Endothelial cell of umbilical vein (primary cell): ENCODE measurements around the gene MARK2. TPM values are rescaled to one million over a fixed set of nuclear protein-coding genes. Genes with fewer than 3 reads are reported as not detected.
A peak's percentile ranks its signal among the peaks of the same experiment; 100 is the strongest.

Source experiments
- BruUV-seq: library from RNA; stranded (reverse); fragments of 400-500 nt; replicated peaks from 2 replicates; lab custom pipeline; 2021; lab: Mats Ljungman, UMichigan
- CTCF ChIA-PET: fragments of 300-600, 350-600 bp; sonication (Branson Sonifier 250); formaldehyde crosslinking; loops from one replicate; lab custom pipeline; 2021; ENCODE audit warnings: antibody characterized with exemption, inconsistent platforms; lab: Charles Lee
- POLR2A ChIA-PET: fragments of 300-600, 350-600 bp; sonication (Branson Sonifier 250); formaldehyde crosslinking; loops from one replicate; lab custom pipeline; 2021; ENCODE audit warnings: antibody characterized with exemption, inconsistent platforms; lab: Charles Lee
- DNase-seq: peaks from one replicate; pipeline ENCODE4 v3.0.0-alpha.2; 2011; ENCODE audit warnings: low read depth, low spot score
- FAIRE-seq: peaks from 2 replicates; lab custom pipeline; 2011; peaks lifted over from hg19 to GRCh38; lab: Jason Lieb, UNC
- H2AFZ ChIP-seq: 2 replicates; pipeline ENCODE4 v1.6.0; 2012; ENCODE audit warnings: low read depth, low read length, control low read depth, inconsistent platforms
- H3K27ac ChIP-seq: 2 replicates; pipeline ENCODE4 v1.5.1; 2011; ENCODE audit warnings: low read depth, mild to moderate bottlenecking, control low read depth, low read length, moderate library complexity; ENCODE audit not compliant: insufficient read depth
- H3K27me3 ChIP-seq, 2 experiments: 2 replicates each; pipeline versions ENCODE4 v1.6.0 to v1.6.1; 2011; ENCODE audit warnings: low read length in 2 of 2, mixed read lengths in 1 of 2; ENCODE audit not compliant: control insufficient read depth in 2 of 2, insufficient read depth in 2 of 2
- H3K36me3 ChIP-seq, 2 experiments: 2 replicates in 1 of 2; 3 replicates in 1 of 2; pipeline ENCODE4 v1.5.1; 2011; ENCODE audit warnings: low read length in 2 of 2, mild to moderate bottlenecking in 1 of 2, moderate library complexity in 1 of 2; ENCODE audit not compliant: control insufficient read depth in 2 of 2, insufficient read depth in 2 of 2; ENCODE audit errors: extremely low read depth in 1 of 2
- H3K4me1 ChIP-seq: 3 replicates; pipeline ENCODE4 v1.5.1; 2011; ENCODE audit warnings: mild to moderate bottlenecking, low read length; ENCODE audit not compliant: control insufficient read depth, insufficient read depth; ENCODE audit errors: extremely low read depth
- H3K4me2 ChIP-seq: 2 replicates; pipeline ENCODE4 v1.6.1; 2011; ENCODE audit warnings: low read length, control low read depth, mixed read lengths; ENCODE audit not compliant: insufficient read depth
- H3K4me3 ChIP-seq, 3 experiments: fragments of 200-600 bp in 1 of 3; sonication (generic), shearing (Covaris generic) in 1 of 3; replicated peaks in 1 of 3; 2 replicates each; pipeline ENCODE4 v1.5.1; 2011 to 2016; ENCODE audit warnings: control low read depth in 3 of 3, low read length in 3 of 3, mild to moderate bottlenecking in 2 of 3, inconsistent platforms in 1 of 3, low read depth in 1 of 3, moderate library complexity in 1 of 3; ENCODE audit not compliant: insufficient read depth in 1 of 3
- H3K79me2 ChIP-seq: 2 replicates; pipeline ENCODE4 v1.6.0; 2012; ENCODE audit warnings: low read length, inconsistent platforms; ENCODE audit not compliant: control insufficient read depth, insufficient read depth
- H3K9ac ChIP-seq: replicated peaks from 2 replicates; pipeline ENCODE3; 2011; ENCODE audit warnings: low read length, control low read depth; ENCODE audit not compliant: insufficient read depth; ENCODE audit errors: extremely low read depth
- H3K9me1 ChIP-seq: replicated peaks from 3 replicates; pipeline ENCODE4 v1.6.0; 2011; ENCODE audit warnings: mild to moderate bottlenecking, low read length; ENCODE audit not compliant: control insufficient read depth, insufficient read depth; ENCODE audit errors: extremely low read depth
- H3K9me3 ChIP-seq: replicated peaks from 2 replicates; pipeline ENCODE4 v1.5.1; 2012; ENCODE audit warnings: low read length, inconsistent platforms; ENCODE audit not compliant: control insufficient read depth, insufficient read depth
- H4K20me1 ChIP-seq: replicated peaks from 2 replicates; pipeline ENCODE3; 2011; ENCODE audit warnings: mild to moderate bottlenecking, low read length; ENCODE audit not compliant: control insufficient read depth, insufficient read depth; ENCODE audit errors: extremely low read depth
- EZH2 ChIP-seq: IDR thresholded peaks from 2 replicates; pipeline ENCODE4 v1.6.1; 2012; ENCODE audit warnings: borderline replicate concordance, low read depth, mild to moderate bottlenecking, moderate library complexity, low read length, inconsistent platforms; ENCODE audit not compliant: severe bottlenecking
- FOS ChIP-seq: IDR thresholded peaks from 2 replicates; pipeline ENCODE4 v1.6.1; 2011; ENCODE audit warnings: mild to moderate bottlenecking, low read length, moderate library complexity, borderline replicate concordance; ENCODE audit not compliant: insufficient read depth
- GATA2 ChIP-seq: IDR thresholded peaks from 2 replicates; pipeline ENCODE4 v1.7.0; 2011; ENCODE audit warnings: low read depth, mild to moderate bottlenecking, moderate library complexity, mixed read lengths, low read length; ENCODE audit not compliant: insufficient read length, insufficient read depth
- JUN ChIP-seq: IDR thresholded peaks from 2 replicates; pipeline ENCODE4 v1.6.1; 2011; ENCODE audit warnings: borderline replicate concordance, low read depth; ENCODE audit not compliant: insufficient read length, insufficient read depth
- MYC ChIP-seq: IDR thresholded peaks from one replicate; pipeline ENCODE4 v1.6.1; 2011; ENCODE audit warnings: mild to moderate bottlenecking, low read depth, low read length
- POLR2A ChIP-seq: IDR thresholded peaks from 2 replicates; pipeline ENCODE4 v1.6.1; 2012; ENCODE audit warnings: low read depth, mild to moderate bottlenecking, control low read depth, low read length
- POLR2AphosphoS5 ChIP-seq: IDR thresholded peaks from 2 replicates; pipeline ENCODE4 v1.6.1; 2012; ENCODE audit warnings: low read depth, mild to moderate bottlenecking, control low read depth, low read length, moderate library complexity; ENCODE audit not compliant: insufficient read depth
- dilution Hi-C: fragments of 300-500 bp; cut with MboI; formaldehyde crosslinking; loops from one replicate; pipeline ENCODE4 v1.15.0; 2019; ENCODE audit warnings: low sequenced_read_pairs; ENCODE audit not compliant: extremely low pct_ligation_motif_present
- intact Hi-C: fragments of 100-400 bp; cut with micrococcal nuclease; formaldehyde crosslinking; loops from one replicate; pipeline ENCODE4 v1.10.0; 2022
- polyA plus RNA-seq, 4 experiments: library from polyadenylated mRNA; depleted of rRNA in 3 of 4; stranded (reverse) in 3 of 4; unstranded in 1 of 4; fragments of >200 nt; gene quantifications; 2 replicates each; pipeline versions ENCODE4 v1.2.1 to v1.2.3, GENCODE V29; 2011 to 2012; ENCODE audit warnings: missing spikeins in 1 of 4
- total RNA-seq: library from RNA; stranded (reverse); gene quantifications from 2 replicates; pipeline ENCODE4 v1.2.3, GENCODE V29; 2021
- TF ChIP-seq, protein P1 (sequence below): IDR thresholded peaks from 2 replicates; pipeline ENCODE4 v1.6.1; 2011; ENCODE audit not compliant: insufficient read depth, insufficient read length
- TF ChIP-seq, protein P2 (sequence below), 2 donors: IDR thresholded peaks; 1 replicate in 1 of 2; 2 replicates in 1 of 2; pipeline ENCODE4 v1.5.1; 2011; ENCODE audit warnings: low read length in 2 of 2, mild to moderate bottlenecking in 2 of 2, moderate library complexity in 2 of 2, control low read depth in 1 of 2, inconsistent platforms in 1 of 2, low read depth in 1 of 2; ENCODE audit not compliant: insufficient read depth in 1 of 2; ENCODE audit errors: extremely low read depth in 1 of 2

Gene MARK2
- total and polyA plus RNA-seq, 2 donors (not counting 3 experiments of a cell fraction or from before 2014, with no cell fraction given): 16.6 to 34.7 TPM

DNA sequence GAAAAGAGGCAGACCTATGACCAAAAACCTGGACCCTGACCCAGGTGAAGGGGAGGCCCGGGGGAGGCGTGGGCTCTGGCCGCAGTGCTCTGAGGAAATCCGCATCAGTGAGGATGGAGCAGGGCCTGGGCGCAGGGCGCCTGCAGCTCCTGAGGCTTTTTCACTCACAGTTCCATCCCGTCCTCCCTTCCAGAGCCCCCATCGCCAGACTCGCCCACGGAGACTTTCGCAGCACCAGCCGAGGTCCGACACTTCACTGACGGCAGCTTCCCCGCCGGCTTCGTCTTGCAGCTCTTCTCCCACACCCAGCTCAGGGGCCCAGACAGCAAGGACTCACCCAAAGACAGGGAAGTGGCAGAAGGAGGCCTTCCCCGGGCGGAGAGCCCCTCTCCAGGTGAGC lies 20.3 kb upstream of the MARK2 start:
- Histone ChIP-seq H3K4me3 (no peak overlapping the region), H4K20me1 (peaks cover 7% of the 10 kb centered on the region), H3K9me1 (no peaks in the 10 kb centered on the region), H3K9ac (no peak overlapping the region), H3K9me3 (no peaks in the 10 kb centered on the region), H3K4me1 (peaks cover 12% of the 10 kb centered on the region), H3K27ac (no peak overlapping the region), H3K4me2 (no peak overlapping the region), H3K27me3 (no peaks in the 10 kb centered on the region), H3K79me2 (peaks cover 45% of the 10 kb centered on the region), H2AFZ (no peak overlapping the region), H3K36me3 (peaks cover 13 to 39% of the 10 kb centered on the region in 2 experiments)
- TF ChIP-seq MYC: no peak
- dilution Hi-C loops (no loop called here), intact Hi-C loops (no loop called here)
- DNase-seq (no peak), FAIRE-seq (no peak)
- ChIA-PET CTCF (interaction anchor here (0.6 kb wide), 1 partner anchor 10 kb away, joined by 3 read pairs; no protein-coding TSS in a partner anchor), POLR2A (no interaction called here)
- no TSS peak for BruUV-seq

DNA sequence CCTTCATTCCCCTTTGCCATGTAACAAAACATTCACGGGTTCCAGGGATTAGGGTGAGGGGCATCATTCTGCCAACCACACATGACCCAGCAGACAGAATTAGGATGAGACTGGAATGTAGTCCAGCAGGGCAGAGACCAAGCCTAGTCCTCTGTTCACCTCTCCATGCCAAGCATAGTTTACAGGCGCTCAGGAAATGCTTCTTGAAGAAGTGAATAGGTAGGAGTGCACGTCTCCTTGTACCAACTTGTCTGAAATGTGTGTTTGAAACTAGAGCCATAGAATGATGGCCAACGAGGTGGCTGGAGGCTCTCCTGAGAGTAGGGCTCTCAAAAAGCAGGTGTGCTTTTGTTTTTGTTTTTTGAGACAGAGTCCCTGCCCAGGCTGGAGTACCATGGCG lies 17.5 kb upstream of the MARK2 start:
- Histone ChIP-seq H2AFZ (no peak overlapping the region), H3K27ac (no peak overlapping the region), H3K4me3 (no peak overlapping the region), H3K79me2 (peaks cover 17% of the 10 kb centered on the region), H3K4me2 (no peak overlapping the region), H3K36me3 (peaks cover 12 to 54% of the 10 kb centered on the region in 2 experiments), H4K20me1 (no peaks in the 10 kb centered on the region), H3K9me3 (no peaks in the 10 kb centered on the region), H3K27me3 (no peaks in the 10 kb centered on the region), H3K4me1 (no peaks in the 10 kb centered on the region), H3K9me1 (no peaks in the 10 kb centered on the region), H3K9ac (no peak overlapping the region)
- ChIA-PET POLR2A (no interaction called here), CTCF (interaction anchor here (0.6 to 1.5 kb wide), 2 partner anchors 8 to 927 kb away, joined by 3 to 6 read pairs; no protein-coding TSS in a partner anchor)
- dilution Hi-C loops: no loop called here
- TF ChIP-seq GATA2 (no peak), EZH2 (no peak), POLR2A (no peak), FOS (no peak), MYC (no peak), POLR2AphosphoS5 (no peak), JUN (no peak)
- TF ChIP-seq, protein P1, sequence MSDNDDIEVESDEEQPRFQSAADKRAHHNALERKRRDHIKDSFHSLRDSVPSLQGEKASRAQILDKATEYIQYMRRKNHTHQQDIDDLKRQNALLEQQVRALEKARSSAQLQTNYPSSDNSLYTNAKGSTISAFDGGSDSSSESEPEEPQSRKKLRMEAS: no peak
- TF ChIP-seq, protein P2, sequence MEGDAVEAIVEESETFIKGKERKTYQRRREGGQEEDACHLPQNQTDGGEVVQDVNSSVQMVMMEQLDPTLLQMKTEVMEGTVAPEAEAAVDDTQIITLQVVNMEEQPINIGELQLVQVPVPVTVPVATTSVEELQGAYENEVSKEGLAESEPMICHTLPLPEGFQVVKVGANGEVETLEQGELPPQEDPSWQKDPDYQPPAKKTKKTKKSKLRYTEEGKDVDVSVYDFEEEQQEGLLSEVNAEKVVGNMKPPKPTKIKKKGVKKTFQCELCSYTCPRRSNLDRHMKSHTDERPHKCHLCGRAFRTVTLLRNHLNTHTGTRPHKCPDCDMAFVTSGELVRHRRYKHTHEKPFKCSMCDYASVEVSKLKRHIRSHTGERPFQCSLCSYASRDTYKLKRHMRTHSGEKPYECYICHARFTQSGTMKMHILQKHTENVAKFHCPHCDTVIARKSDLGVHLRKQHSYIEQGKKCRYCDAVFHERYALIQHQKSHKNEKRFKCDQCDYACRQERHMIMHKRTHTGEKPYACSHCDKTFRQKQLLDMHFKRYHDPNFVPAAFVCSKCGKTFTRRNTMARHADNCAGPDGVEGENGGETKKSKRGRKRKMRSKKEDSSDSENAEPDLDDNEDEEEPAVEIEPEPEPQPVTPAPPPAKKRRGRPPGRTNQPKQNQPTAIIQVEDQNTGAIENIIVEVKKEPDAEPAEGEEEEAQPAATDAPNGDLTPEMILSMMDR (IDR thresholded peaks at IDR 0.05; ENCODE audit: extremely low read depth in 1 of 2, insufficient read depth in 1 of 2, low read depth in 1 of 2, low read length in 2 of 2): no peak
- intact Hi-C loops: no loop called here
- FAIRE-seq (peak; percentile 47), DNase-seq (no peak)
- no TSS peak for BruUV-seq
